OCI-LY1 (cell line): ENCODE measurements around the gene MPP1.

Experiments
- H2AFZ ChIP-seq: fragments of 200-600 bp; sonication (generic), shearing (Covaris generic); 2 replicates; pipeline ENCODE4 v1.6.0; 2014; ENCODE audit warnings: antibody characterized with exemption, mild to moderate bottlenecking, low read length
- H3F3A ChIP-seq: fragments of 200-600 bp; sonication (generic), shearing (Covaris generic); 2 replicates; pipeline ENCODE4 v1.6.0; 2014; ENCODE audit warnings: mild to moderate bottlenecking, antibody characterized with exemption, low read length, moderate library complexity; ENCODE audit not compliant: insufficient read depth
- H3K27ac ChIP-seq: fragments of 200-600 bp; sonication (generic); 2 replicates; pipeline ENCODE4 v1.5.1; 2014; ENCODE audit warnings: low read length, mixed run types, mild to moderate bottlenecking, low read depth; ENCODE audit not compliant: poor library complexity, severe bottlenecking
- H3K27me3 ChIP-seq: fragments of 200-600 bp; sonication (generic); 2 replicates; pipeline ENCODE4 v1.6.0; 2014; ENCODE audit warnings: antibody characterized with exemption, mild to moderate bottlenecking, low read length, moderate library complexity; ENCODE audit not compliant: insufficient read depth
- H3K36me3 ChIP-seq: fragments of 200-600 bp; sonication (generic); 2 replicates; pipeline ENCODE4 v1.6.1; 2014; ENCODE audit warnings: mild to moderate bottlenecking, antibody characterized with exemption, low read length, moderate library complexity, mixed read lengths; ENCODE audit not compliant: insufficient read depth
- H3K4me1 ChIP-seq: fragments of 200-600 bp; sonication (generic); 2 replicates; pipeline ENCODE4 v1.5.1; 2014; ENCODE audit warnings: mild to moderate bottlenecking, low read length, moderate library complexity; ENCODE audit not compliant: insufficient read depth, severe bottlenecking
- H3K4me2 ChIP-seq: fragments of 200-600 bp; sonication (generic), shearing (Covaris generic); 2 replicates; pipeline ENCODE4 v1.6.1; 2014; ENCODE audit warnings: low read length
- H3K4me3 ChIP-seq: fragments of 200-600 bp; sonication (generic); 2 replicates; pipeline ENCODE4 v1.5.1; 2014; ENCODE audit warnings: low read length, low read depth, mild to moderate bottlenecking, mixed read lengths; ENCODE audit not compliant: poor library complexity, severe bottlenecking
- H3K79me2 ChIP-seq: fragments of 200-600 bp; shearing (Covaris generic); 2 replicates; pipeline ENCODE4 v1.6.1; 2016; ENCODE audit warnings: mixed run types, low read length, mixed read lengths; ENCODE audit not compliant: insufficient read depth
- H3K9ac ChIP-seq: fragments of 200-600 bp; sonication (generic), shearing (Covaris generic); 2 replicates; pipeline ENCODE4 v1.6.1; 2014; ENCODE audit warnings: mild to moderate bottlenecking, low read length, mixed read lengths
- H3K9me2 ChIP-seq: fragments of 200-600 bp; sonication (generic), shearing (Covaris generic); 2 replicates; pipeline ENCODE4 v1.6.1; 2014; ENCODE audit warnings: low read depth, mild to moderate bottlenecking, low read length, mixed read lengths
- H3K9me3 ChIP-seq: fragments of 200-600 bp; shearing (Covaris generic); 2 replicates; pipeline ENCODE4 v1.6.1; 2014; ENCODE audit warnings: low read length, mixed read lengths
- H4K20me1 ChIP-seq: fragments of 200-600 bp; sonication (generic), shearing (Covaris generic); 2 replicates; pipeline ENCODE4 v1.6.0; 2016; ENCODE audit warnings: mild to moderate bottlenecking, low read length; ENCODE audit not compliant: insufficient read depth
- EZH2 ChIP-seq: fragments of 200-600 bp; sonication (generic), shearing (Covaris generic); IDR thresholded peaks from 2 replicates; pipeline ENCODE4 v1.8.0; 2017; ENCODE audit warnings: borderline replicate concordance, mixed run types, mild to moderate bottlenecking, antibody characterized with exemption, low read length, moderate library complexity, mixed read lengths
- TF ChIP-seq, protein P1 (sequence below): fragments of 200-600 bp; sonication (generic), shearing (Covaris generic); IDR thresholded peaks from 2 replicates; pipeline ENCODE4 v1.5.1; 2017; ENCODE audit warnings: mild to moderate bottlenecking, antibody characterized with exemption, low read length, moderate library complexity, mixed read lengths

The MPP1 gene

DNA sequence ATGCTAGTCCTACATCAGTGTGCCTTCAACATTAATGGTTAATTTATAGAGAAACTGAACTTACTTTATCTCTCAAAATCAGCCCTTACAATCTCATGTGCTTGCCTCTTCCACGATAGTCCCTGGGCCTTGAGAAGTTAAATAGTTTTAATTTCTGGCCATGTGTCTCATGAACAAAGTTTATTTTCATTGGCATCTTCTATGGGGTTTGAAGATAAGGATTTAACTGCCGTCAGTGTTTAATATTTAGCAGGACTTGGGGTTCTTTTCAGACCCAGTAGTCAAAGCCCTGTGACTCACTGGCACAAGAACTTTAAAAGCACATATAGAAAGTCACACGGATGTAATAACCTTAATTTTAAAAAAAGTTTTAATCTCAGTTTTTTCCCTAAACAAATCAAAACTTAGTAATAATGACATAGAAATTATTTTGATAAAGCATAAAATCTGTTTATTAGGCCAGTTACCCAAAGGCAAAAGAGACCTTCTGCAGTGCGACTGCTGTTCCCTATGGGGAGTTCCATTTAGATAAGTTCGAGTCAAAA is 10.1 kb upstream of the MPP1 start:
- H3K27ac ChIP-seq: no peak overlapping the region
- H2AFZ ChIP-seq: no peak overlapping the region
- H3K27me3 ChIP-seq: no peaks in the 10 kb centered on the region
- H3K9ac ChIP-seq: no peak overlapping the region
- H3F3A ChIP-seq: no peaks in the 10 kb centered on the region
- peaks cover 17% of the 10 kb centered on the region for H3K4me1 ChIP-seq
- TF ChIP-seq EZH2: no peak
- TF ChIP-seq, protein P1, sequence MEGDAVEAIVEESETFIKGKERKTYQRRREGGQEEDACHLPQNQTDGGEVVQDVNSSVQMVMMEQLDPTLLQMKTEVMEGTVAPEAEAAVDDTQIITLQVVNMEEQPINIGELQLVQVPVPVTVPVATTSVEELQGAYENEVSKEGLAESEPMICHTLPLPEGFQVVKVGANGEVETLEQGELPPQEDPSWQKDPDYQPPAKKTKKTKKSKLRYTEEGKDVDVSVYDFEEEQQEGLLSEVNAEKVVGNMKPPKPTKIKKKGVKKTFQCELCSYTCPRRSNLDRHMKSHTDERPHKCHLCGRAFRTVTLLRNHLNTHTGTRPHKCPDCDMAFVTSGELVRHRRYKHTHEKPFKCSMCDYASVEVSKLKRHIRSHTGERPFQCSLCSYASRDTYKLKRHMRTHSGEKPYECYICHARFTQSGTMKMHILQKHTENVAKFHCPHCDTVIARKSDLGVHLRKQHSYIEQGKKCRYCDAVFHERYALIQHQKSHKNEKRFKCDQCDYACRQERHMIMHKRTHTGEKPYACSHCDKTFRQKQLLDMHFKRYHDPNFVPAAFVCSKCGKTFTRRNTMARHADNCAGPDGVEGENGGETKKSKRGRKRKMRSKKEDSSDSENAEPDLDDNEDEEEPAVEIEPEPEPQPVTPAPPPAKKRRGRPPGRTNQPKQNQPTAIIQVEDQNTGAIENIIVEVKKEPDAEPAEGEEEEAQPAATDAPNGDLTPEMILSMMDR: no peak
- H3K36me3 ChIP-seq: no peaks in the 10 kb centered on the region; the same call in 1 of the 2 replicates
- no peaks in the 10 kb centered on the region for H3K79me2 ChIP-seq
- no peak overlapping the region for H3K4me2 ChIP-seq
- H3K9me2 ChIP-seq: no peaks in the 10 kb centered on the region
- no peaks in the 10 kb centered on the region for H3K9me3 ChIP-seq
- H3K4me3 ChIP-seq: no peak overlapping the region
- no peaks in the 10 kb centered on the region for H4K20me1 ChIP-seq

DNA sequence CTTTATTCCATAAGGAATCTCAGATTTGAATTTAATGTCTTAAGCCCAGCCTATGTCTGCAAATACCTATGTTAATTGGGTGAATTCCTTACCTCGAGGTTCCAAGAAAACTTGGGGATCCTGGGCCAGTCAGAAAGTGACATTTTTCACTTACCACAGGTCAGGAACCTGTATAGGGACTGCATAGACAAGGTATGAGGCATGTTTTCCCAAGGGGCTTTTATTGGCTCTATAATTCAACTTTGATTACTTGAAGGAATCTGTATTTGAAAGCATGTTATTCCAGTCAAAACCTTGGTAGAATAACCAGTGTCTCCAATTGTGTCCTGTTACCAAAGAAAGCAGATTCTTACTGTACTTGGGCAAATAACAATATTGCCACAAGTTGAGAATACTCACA is 8.5 kb upstream of the MPP1 start:
- Histone ChIP-seq H3K36me3 (no peaks in the 10 kb centered on the region; the same call in 1 of the 2 replicates), H4K20me1 (no peaks in the 10 kb centered on the region), H3K27ac (no peak overlapping the region), H3K4me3 (no peak overlapping the region), H3K4me2 (no peak overlapping the region), H3K9me3 (no peaks in the 10 kb centered on the region), H3K9me2 (no peaks in the 10 kb centered on the region), H3K79me2 (no peaks in the 10 kb centered on the region), H2AFZ (no peak overlapping the region), H3K4me1 (peaks cover 2% of the 10 kb centered on the region), H3K27me3 (no peaks in the 10 kb centered on the region), H3K9ac (no peak overlapping the region), H3F3A (no peaks in the 10 kb centered on the region)
- TF ChIP-seq EZH2: no peak
- TF ChIP-seq, protein P1: no peak

DNA sequence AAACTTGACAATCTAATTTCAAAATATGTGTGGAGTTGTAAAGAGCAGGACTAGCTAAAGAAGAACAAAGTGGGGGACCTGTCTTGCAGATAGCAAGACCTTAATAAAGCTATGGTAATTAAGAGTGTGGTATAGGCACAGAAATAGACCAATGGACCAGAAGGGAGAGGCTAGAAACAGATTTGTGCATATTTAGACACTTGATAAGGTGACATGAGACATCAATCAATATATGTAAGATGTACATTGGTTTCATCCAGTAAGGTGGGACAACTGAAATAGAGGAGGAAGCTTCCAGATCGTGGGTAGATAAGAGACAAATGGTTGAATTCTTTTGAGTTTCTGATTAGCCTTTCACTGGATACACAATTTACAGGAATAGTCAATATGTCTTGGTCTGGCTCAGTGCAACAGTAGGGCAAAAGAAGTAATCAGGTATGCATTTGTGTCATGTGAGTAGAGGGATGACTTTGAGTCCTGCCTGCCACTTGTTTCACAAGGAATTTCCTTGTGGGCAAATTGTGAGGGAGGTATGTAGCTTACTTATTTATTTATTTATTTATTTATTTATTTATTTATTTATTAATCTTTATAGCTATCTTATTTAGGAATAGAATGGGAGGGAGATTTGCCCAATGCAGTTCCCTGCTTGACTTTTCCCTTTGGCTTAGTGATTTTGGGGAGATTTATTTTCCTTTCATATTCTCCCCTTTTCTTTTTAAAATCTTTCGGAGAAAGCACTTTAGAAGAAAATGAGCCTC is 7.2 kb upstream of the MPP1 start:
- no peak overlapping the region for H3K4me2 ChIP-seq
- H3K4me3 ChIP-seq: no peak overlapping the region

More for the DNA sequence above, 7.2 kb upstream of the MPP1 start:
- Histone ChIP-seq H2AFZ (no peak overlapping the region), H3K36me3 (no peaks in the 10 kb centered on the region; the same call in 1 of the 2 replicates), H4K20me1 (no peaks in the 10 kb centered on the region), H3K4me1 (no peaks in the 10 kb centered on the region), H3K9ac (no peak overlapping the region), H3F3A (no peaks in the 10 kb centered on the region), H3K27me3 (no peaks in the 10 kb centered on the region), H3K79me2 (no peaks in the 10 kb centered on the region), H3K9me3 (no peaks in the 10 kb centered on the region), H3K9me2 (no peaks in the 10 kb centered on the region), H3K27ac (no peak overlapping the region)
- TF ChIP-seq, protein P1: no peak
- TF ChIP-seq EZH2: no peak
